PC-3 (cell line): ENCODE data around the gene ASTN2. TPM values are rescaled to one million over a fixed set of nuclear protein-coding genes. Genes with fewer than 3 reads are reported as not detected.

Experiments used
- ATAC-seq: fragments of 200-7000 bp; cut with Tn5 transposase; 2 replicates; pipeline ENCODE4 v1.9.1; 2020; ENCODE audit warnings: mild to moderate bottlenecking, moderate library complexity
- BruUV-seq: library from RNA; stranded (reverse); fragments of 400-500 nt; replicated peaks from 2 replicates; lab custom pipeline; 2021; lab: Mats Ljungman, UMichigan
- CTCF ChIA-PET: fragments of 300-600 bp; sonication (Branson Sonifier 250); formaldehyde crosslinking; loops from one replicate; lab custom pipeline; 2022; ENCODE audit warnings: antibody characterized with exemption; lab: Charles Lee
- POLR2A ChIA-PET: fragments of 300-600 bp; sonication (Branson Sonifier 250); formaldehyde crosslinking; loops from one replicate; lab custom pipeline; 2022; ENCODE audit warnings: antibody characterized with exemption; ENCODE audit not compliant: unreplicated experiment; lab: Charles Lee
- DNase-seq: peaks from one replicate; pipeline ENCODE4 v3.0.0-alpha.2; 2015
- H2AFZ ChIP-seq: fragments of 300-600 bp; sonication (generic); 2 replicates; pipeline ENCODE4 v1.6.0; 2016; ENCODE audit warnings: antibody characterized with exemption, low read length
- H3F3A ChIP-seq: fragments of 300-600 bp; sonication (generic); one replicate; pipeline ENCODE4 v1.6.0; 2017; ENCODE audit warnings: antibody characterized with exemption, low read length, control low read depth, mild to moderate bottlenecking; ENCODE audit not compliant: unreplicated experiment
- H3K27ac ChIP-seq: fragments of 300-600 bp; sonication (generic); 2 replicates; pipeline ENCODE4 v1.5.1; 2016; ENCODE audit warnings: mild to moderate bottlenecking, low read length
- H3K27me3 ChIP-seq: fragments of 300-600 bp; sonication (generic); 2 replicates; pipeline ENCODE4 v1.6.1; 2016; ENCODE audit warnings: low read length, mixed read lengths
- H3K36me3 ChIP-seq: fragments of 300-600 bp; sonication (generic); 2 replicates; pipeline ENCODE4 v1.6.1; 2016; ENCODE audit warnings: low read depth, mixed run types, low read length, mixed read lengths
- H3K4me1 ChIP-seq: fragments of 300-600 bp; sonication (generic); 2 replicates; pipeline ENCODE4 v1.5.1; 2016; ENCODE audit warnings: low read length; ENCODE audit not compliant: insufficient read depth
- H3K4me2 ChIP-seq: fragments of 300-600 bp; sonication (generic); 2 replicates; pipeline ENCODE4 v1.6.0; 2016; ENCODE audit warnings: low read length
- H3K4me3 ChIP-seq: fragments of 300-600 bp; sonication (generic); 2 replicates; pipeline ENCODE4 v1.5.1; 2016; ENCODE audit warnings: mild to moderate bottlenecking, low read length, mixed read lengths
- H3K79me2 ChIP-seq: fragments of 300-600 bp; sonication (generic); 2 replicates; pipeline ENCODE4 v1.6.1; 2017; ENCODE audit warnings: low read length, mixed read lengths
- H3K9ac ChIP-seq: fragments of 300-600 bp; sonication (generic); 2 replicates; pipeline ENCODE4 v1.6.0; 2016; ENCODE audit warnings: mild to moderate bottlenecking, low read length
- H3K9me2 ChIP-seq: fragments of 300-600 bp; sonication (generic); replicated peaks from 2 replicates; pipeline ENCODE4 v1.6.1; 2016; ENCODE audit warnings: mixed run types, low read length, mixed read lengths
- H3K9me3 ChIP-seq: fragments of 300-600 bp; sonication (generic); 2 replicates; pipeline ENCODE4 v1.6.1; 2016; ENCODE audit warnings: low read length, mixed read lengths
- H4K20me1 ChIP-seq: fragments of 300-600 bp; sonication (generic); 2 replicates; pipeline ENCODE4 v1.6.1; 2016; ENCODE audit warnings: low read length, mixed read lengths
- CTCF ChIP-seq: fragments of 300-600 bp; sonication (generic); conservative IDR thresholded peaks from 2 replicates; pipeline ENCODE4 v1.5.1; 2017; ENCODE audit warnings: antibody characterized with exemption, low read depth, mild to moderate bottlenecking, low read length
- EZH2 ChIP-seq: fragments of 300-600 bp; sonication (generic); IDR thresholded peaks from one replicate; pipeline ENCODE4 v1.6.1; 2017; ENCODE audit warnings: antibody characterized with exemption, mild to moderate bottlenecking, low read length; ENCODE audit not compliant: unreplicated experiment
- EZH2phosphoT487 ChIP-seq: fragments of 300-600 bp; sonication (generic); IDR thresholded peaks from 2 replicates; pipeline ENCODE4 v1.6.1; 2018; ENCODE audit warnings: mild to moderate bottlenecking, antibody characterized with exemption, low read length, borderline replicate concordance
- intact Hi-C: fragments of 100-400 bp; cut with micrococcal nuclease; formaldehyde crosslinking; loops from 2 replicates; pipeline ENCODE4 v1.9.0; 2023
- total RNA-seq: library from RNA; depleted of rRNA; stranded (reverse); fragments of >200 nt; gene quantifications from 2 replicates; pipeline ENCODE4 v1.2.3, GENCODE V29; 2014

The ASTN2 gene
- total RNA-seq, 1 experiment from 2014 or later = 3.5 TPM

- H3K4me3 ChIP-seq = no peak overlapping the region
- POLR2A ChIA-PET = no interaction called here
Measured at GRCh38 chr9:117013440-117013995, 401.3 kb downstream of the ASTN2 start.

GRCh38 chr9:117010061-117010460 lies 404.8 kb downstream of the ASTN2 start:
- H2AFZ ChIP-seq = no peak overlapping the region
- no peaks in the 10 kb centered on the region for H3K9me2 ChIP-seq
- no peaks in the 10 kb centered on the region for H3K9me3 ChIP-seq
- no peak overlapping the region for H3K4me3 ChIP-seq
- H3K9ac ChIP-seq = no peak overlapping the region
- no peaks in the 10 kb centered on the region for H3K4me1 ChIP-seq
- ChIA-PET CTCF (no interaction called here), POLR2A (no interaction called here)
- intact Hi-C loops = no loop called here
- no peaks in the 10 kb centered on the region for H3K27me3 ChIP-seq
- no peaks in the 10 kb centered on the region for H3F3A ChIP-seq
- ATAC-seq (no peak), DNase-seq (no peak)
- H3K4me2 ChIP-seq = no peak overlapping the region
- no peak for TF ChIP-seq CTCF
- no peak for TF ChIP-seq EZH2
- TF ChIP-seq EZH2phosphoT487 = no peak
- no peaks in the 10 kb centered on the region for H3K36me3 ChIP-seq
- H3K27ac ChIP-seq = no peak overlapping the region
- BruUV-seq = no TSS peak
- H3K79me2 ChIP-seq = no peaks in the 10 kb centered on the region
- no peaks in the 10 kb centered on the region for H4K20me1 ChIP-seq

More at GRCh38 chr9:117013440-117013995, 401.3 kb downstream of the ASTN2 start:
- H2AFZ ChIP-seq = no peak overlapping the region
- H3K27ac ChIP-seq = no peak overlapping the region
- no peak overlapping the region for H3K4me2 ChIP-seq
- no peak overlapping the region for H3K9ac ChIP-seq
- intact Hi-C loops = no loop called here
- no peaks in the 10 kb centered on the region for H3K36me3 ChIP-seq
- H3K4me1 ChIP-seq = no peaks in the 10 kb centered on the region
- BruUV-seq = no TSS peak
- DNase-seq (no peak), ATAC-seq (no peak)
- H3F3A ChIP-seq = no peaks in the 10 kb centered on the region
- no peaks in the 10 kb centered on the region for H4K20me1 ChIP-seq
- no peaks in the 10 kb centered on the region for H3K9me2 ChIP-seq
- H3K9me3 ChIP-seq = no peaks in the 10 kb centered on the region
- no peak for TF ChIP-seq EZH2
- no peaks in the 10 kb centered on the region for H3K27me3 ChIP-seq
- CTCF ChIA-PET = no interaction called here
- H3K79me2 ChIP-seq = no peaks in the 10 kb centered on the region

- DNase-seq (no peak), ATAC-seq (no peak)
- BruUV-seq = no TSS peak
- H3K4me1 ChIP-seq = no peaks in the 10 kb centered on the region
- intact Hi-C loops = no loop called here
- H3K36me3 ChIP-seq = no peaks in the 10 kb centered on the region
- TF ChIP-seq EZH2phosphoT487 (no peak), EZH2 (no peak), CTCF (no peak)
- H2AFZ ChIP-seq = no peak overlapping the region
- no peak overlapping the region for H3K9ac ChIP-seq
- no peaks in the 10 kb centered on the region for H3F3A ChIP-seq
- H3K9me3 ChIP-seq = no peaks in the 10 kb centered on the region
- H3K27ac ChIP-seq = no peak overlapping the region
- no peaks in the 10 kb centered on the region for H4K20me1 ChIP-seq
- no peak overlapping the region for H3K4me2 ChIP-seq
- no peak overlapping the region for H3K4me3 ChIP-seq
- H3K79me2 ChIP-seq = no peaks in the 10 kb centered on the region
- no peaks in the 10 kb centered on the region for H3K9me2 ChIP-seq
- CTCF ChIA-PET = no interaction called here
- POLR2A ChIA-PET = no interaction called here
- H3K27me3 ChIP-seq = no peaks in the 10 kb centered on the region
Measured at GRCh38 chr9:117008876-117009275, 406.0 kb downstream of the ASTN2 start.
